Measurements from ENCODE around the gene CAMK2A. TPM values are rescaled to one million over a fixed set of nuclear protein-coding genes. Genes with fewer than 3 reads are reported as not detected.

Gene CAMK2A
- total and polyA plus RNA-seq, 2 experiments from 2014 or later = 0.43 TPM; not detected in 1

GRCh38 chr5:150262502-150262901 lies 27.1 kb downstream of the CAMK2A start:
- Histone ChIP-seq H3K9ac (no peak overlapping the region), H4K20me1 (ENCODE audit: insufficient read depth) (no peaks in the 10 kb centered on the region), H3K27ac (no peak overlapping the region), H3K9me3 (ENCODE audit: low read depth) (no peaks in the 10 kb centered on the region), H3K4me2 (ENCODE audit: unreplicated experiment) (no peak overlapping the region), H2AFZ (no peak overlapping the region), H3K36me3 (ENCODE audit: low read depth) (no peaks in the 10 kb centered on the region), H3K4me3 (no peak overlapping the region), H3K4me1 (ENCODE audit: insufficient read depth) (peaks cover 16% of the 10 kb centered on the region), H3F3A (ENCODE audit: insufficient read depth) (peaks cover 14% of the 10 kb centered on the region; the same call in 1 of the 2 replicates), H3K27me3 (replicated peaks; ENCODE audit: insufficient read depth) (no peaks in the 10 kb centered on the region), H3K9me2 (ENCODE audit: insufficient read depth) (no peaks in the 10 kb centered on the region), H3K79me2 (ENCODE audit: insufficient read depth) (no peaks in the 10 kb centered on the region)
- in situ Hi-C loops (cut with MboI) = no loop called here
- no peak for TF ChIP-seq EZH2phosphoT487 (IDR thresholded peaks at IDR 0.05; ENCODE audit: insufficient read depth, low read depth)
- no peak for TF ChIP-seq EZH2 (IDR thresholded peaks at IDR 0.05; ENCODE audit: insufficient read depth, poor library complexity, severe bottlenecking)
- 78 to 80% methylated on average over 7 of the region's 7 CpGs for WGBS, 2 experiments (ENCODE audit: low coverage in 1 of 2, low lambda C conversion rate in 2 of 2, missing lambda C conversion rate in 2 of 2)
- no peak for DNase-seq

GRCh38 chr5:150261231-150261630 lies 28.3 kb downstream of the CAMK2A start:
- peak; percentile 40 for DNase-seq
- peaks cover 14% of the 10 kb centered on the region; the same call in 1 of the 2 replicates for H3F3A ChIP-seq (ENCODE audit: insufficient read depth)
- H3K36me3 ChIP-seq (ENCODE audit: low read depth) = no peaks in the 10 kb centered on the region
- no peak overlapping the region for H3K4me2 ChIP-seq (ENCODE audit: unreplicated experiment)
- TF ChIP-seq EZH2 (IDR thresholded peaks at IDR 0.05; ENCODE audit: insufficient read depth, poor library complexity, severe bottlenecking) (no peak), EZH2phosphoT487 (IDR thresholded peaks at IDR 0.05; ENCODE audit: insufficient read depth, low read depth) (no peak)
- H4K20me1 ChIP-seq (ENCODE audit: insufficient read depth) = no peaks in the 10 kb centered on the region
- no peaks in the 10 kb centered on the region for H3K9me3 ChIP-seq (ENCODE audit: low read depth)
- no peak overlapping the region for H3K27ac ChIP-seq
- peaks cover 16% of the 10 kb centered on the region for H3K4me1 ChIP-seq (ENCODE audit: insufficient read depth)
- H3K9me2 ChIP-seq (ENCODE audit: insufficient read depth) = no peaks in the 10 kb centered on the region
- WGBS, 2 experiments (ENCODE audit: low coverage in 1 of 2, low lambda C conversion rate in 2 of 2, missing lambda C conversion rate in 2 of 2) = 34 to 37% methylated on average over 8 of the region's 8 CpGs
- in situ Hi-C loops (cut with MboI) = no loop called here
- H3K27me3 ChIP-seq (replicated peaks; ENCODE audit: insufficient read depth) = no peaks in the 10 kb centered on the region
- no peak overlapping the region for H2AFZ ChIP-seq
- H3K79me2 ChIP-seq (ENCODE audit: insufficient read depth) = no peaks in the 10 kb centered on the region
- no peak overlapping the region for H3K4me3 ChIP-seq
- no peak overlapping the region for H3K9ac ChIP-seq

- in situ Hi-C loops (cut with MboI) = no loop called here
- no peak overlapping the region for H2AFZ ChIP-seq
Measured at GRCh38 chr5:150258130-150258529, 31.4 kb downstream of the CAMK2A start.

GRCh38 chr5:150257424-150257823 lies 32.1 kb downstream of the CAMK2A start:
- in situ Hi-C loops (cut with MboI) = no loop called here

More at GRCh38 chr5:150258130-150258529, 31.4 kb downstream of the CAMK2A start:
- 75 to 82% methylated on average over 6 of the region's 6 CpGs for WGBS, 2 experiments (ENCODE audit: low coverage in 1 of 2, low lambda C conversion rate in 2 of 2, missing lambda C conversion rate in 2 of 2)
- Histone ChIP-seq H3K36me3 (ENCODE audit: low read depth) (no peaks in the 10 kb centered on the region), H3K9ac (no peak overlapping the region), H4K20me1 (ENCODE audit: insufficient read depth) (no peaks in the 10 kb centered on the region), H3K4me3 (no peak overlapping the region), H3K79me2 (ENCODE audit: insufficient read depth) (no peaks in the 10 kb centered on the region), H3K4me2 (ENCODE audit: unreplicated experiment) (no peak overlapping the region), H3K27me3 (replicated peaks; ENCODE audit: insufficient read depth) (no peaks in the 10 kb centered on the region), H3F3A (ENCODE audit: insufficient read depth) (peaks cover 10% of the 10 kb centered on the region; the same call in 1 of the 2 replicates), H3K27ac (no peak overlapping the region), H3K4me1 (ENCODE audit: insufficient read depth) (0 out of 2 replicates have a peak, but pooled peaks cover 4% of the 10 kb centered on the region), H3K9me3 (ENCODE audit: low read depth) (no peaks in the 10 kb centered on the region), H3K9me2 (ENCODE audit: insufficient read depth) (no peaks in the 10 kb centered on the region)
- no peak for DNase-seq
- TF ChIP-seq EZH2phosphoT487 (IDR thresholded peaks at IDR 0.05; ENCODE audit: insufficient read depth, low read depth) = no peak
- TF ChIP-seq EZH2 (IDR thresholded peaks at IDR 0.05; ENCODE audit: insufficient read depth, poor library complexity, severe bottlenecking) = no peak

More at GRCh38 chr5:150257424-150257823, 32.1 kb downstream of the CAMK2A start:
- Histone ChIP-seq H3K4me3 (no peak overlapping the region), H3K27ac (no peak overlapping the region), H3K4me1 (ENCODE audit: insufficient read depth) (0 out of 2 replicates have a peak, but pooled peaks cover 4% of the 10 kb centered on the region), H2AFZ (no peak overlapping the region), H4K20me1 (ENCODE audit: insufficient read depth) (no peaks in the 10 kb centered on the region), H3K9me2 (ENCODE audit: insufficient read depth) (no peaks in the 10 kb centered on the region), H3K27me3 (replicated peaks; ENCODE audit: insufficient read depth) (no peaks in the 10 kb centered on the region), H3K9me3 (ENCODE audit: low read depth) (no peaks in the 10 kb centered on the region), H3K9ac (no peak overlapping the region), H3K79me2 (ENCODE audit: insufficient read depth) (no peaks in the 10 kb centered on the region), H3K36me3 (ENCODE audit: low read depth) (no peaks in the 10 kb centered on the region), H3K4me2 (ENCODE audit: unreplicated experiment) (no peak overlapping the region), H3F3A (ENCODE audit: insufficient read depth) (peaks cover 4% of the 10 kb centered on the region; the same call in 1 of the 2 replicates)
- WGBS, 2 experiments (ENCODE audit: low coverage in 1 of 2, low lambda C conversion rate in 2 of 2, missing lambda C conversion rate in 2 of 2) = 77 to 86% methylated on average over 6 to 11 of the region's 11 CpGs
- no peak for DNase-seq
- TF ChIP-seq EZH2phosphoT487 (IDR thresholded peaks at IDR 0.05; ENCODE audit: insufficient read depth, low read depth) (no peak), EZH2 (IDR thresholded peaks at IDR 0.05; ENCODE audit: insufficient read depth, poor library complexity, severe bottlenecking) (no peak)
